Kidney tubule cell (primary cell): ENCODE results near the gene LUZP4.
"Not testable (repeated sequence)": the region's sequence is repeated elsewhere in the genome, so short reads cannot be mapped to it uniquely, and the experiment has no call there.

Source experiments
- DNase-seq: peaks from one replicate; pipeline ENCODE4 v3.0.0-alpha.2; 2018; ENCODE audit warnings: low spot score

Gene LUZP4

GRCh38 chrX:115337491-115338144 is 48.1 kb downstream of the LUZP4 start:
- DNase-seq = no peak

- no peak for DNase-seq
Measured at GRCh38 chrX:115339441-115340025, 50.0 kb downstream of the LUZP4 start.

- DNase-seq = no peak
Measured at GRCh38 chrX:115341421-115341820, 51.9 kb downstream of the LUZP4 start.

GRCh38 chrX:115344885-115345614 is 55.5 kb downstream of the LUZP4 start:
- peak; percentile 91 for DNase-seq

- no peak for DNase-seq
Measured at GRCh38 chrX:115345615-115346014, 56.1 kb downstream of the LUZP4 start.

GRCh38 chrX:115346738-115347137 is 57.2 kb downstream of the LUZP4 start:
- DNase-seq = not testable (repeated sequence)

- no peak for DNase-seq
Measured at GRCh38 chrX:115348446-115349225, 59.1 kb downstream of the LUZP4 start.

- DNase-seq = no peak
Measured at GRCh38 chrX:115350711-115351381, 61.3 kb downstream of the LUZP4 start.

- no peak for DNase-seq
Measured at GRCh38 chrX:115356369-115356768, 66.9 kb downstream of the LUZP4 start.
